OCI-LY7 (cell line): ENCODE data around the gene HINT1.

Experiments
- CTCF ChIP-seq: fragments of 200-600 bp; sonication (generic); conservative IDR thresholded peaks from 2 replicates; pipeline ENCODE4 v1.5.1; 2014; ENCODE audit warnings: mild to moderate bottlenecking, antibody characterized with exemption, low read length, moderate library complexity, mixed read lengths
- EZH2phosphoT487 ChIP-seq: fragments of 200-600 bp; sonication (generic); IDR thresholded peaks from 2 replicates; pipeline ENCODE4 v1.6.1; 2018; ENCODE audit warnings: low read depth, borderline replicate concordance, mild to moderate bottlenecking, mixed run types, antibody characterized with exemption, low read length, moderate library complexity, mixed read lengths

GRCh38 chr5:131139321-131139720 lies 25.7 kb downstream of the HINT1 start:
- no peak for TF ChIP-seq EZH2phosphoT487
- no peak for TF ChIP-seq CTCF
